WTC11 (cell line): Measurements from ENCODE around the gene ITPR2.

ENCODE experiments used
- CREM ChIP-seq: sonication (generic); formaldehyde crosslinking; IDR thresholded peaks from 2 replicates; pipeline ENCODE4 v1.8.1; 2022; ENCODE audit warnings: mild to moderate bottlenecking, missing genetic modification reagents, moderate library complexity
- EMX1 ChIP-seq: fragments of 250-450 bp; sonication (Bioruptor Pico); IDR thresholded peaks from 2 replicates; pipeline ENCODE4 v1.8.0; 2021; ENCODE audit warnings: mild to moderate bottlenecking
- NR1H2 ChIP-seq: sonication (generic); formaldehyde crosslinking; IDR thresholded peaks from 2 replicates; pipeline ENCODE4 v1.9.0; 2021; ENCODE audit warnings: mild to moderate bottlenecking, moderate library complexity, missing genetic modification reagents
- TEAD4 ChIP-seq: sonication (generic); formaldehyde crosslinking; IDR thresholded peaks from 2 replicates; pipeline ENCODE4 v1.8.0; 2022; ENCODE audit warnings: mild to moderate bottlenecking, missing genetic modification reagents
- ZNF121 ChIP-seq: sonication (generic); formaldehyde crosslinking; IDR thresholded peaks from 2 replicates; pipeline ENCODE4 v1.8.0; 2023; ENCODE audit warnings: missing genetic modification reagents
- ZNF219 ChIP-seq: sonication (generic); formaldehyde crosslinking; IDR thresholded peaks from 2 replicates; pipeline ENCODE4 v1.8.0; 2023; ENCODE audit warnings: missing genetic modification reagents, mild to moderate bottlenecking, borderline replicate concordance
- TF ChIP-seq, protein P1 (sequence below): fragments of 200-600 bp; IDR thresholded peaks from 2 replicates; pipeline ENCODE4 v1.8.0; 2022; ENCODE audit warnings: antibody characterized with exemption
- TF ChIP-seq, protein P2 (sequence below): sonication (generic); formaldehyde crosslinking; IDR thresholded peaks from 2 replicates; pipeline ENCODE4 v1.8.0; 2022; ENCODE audit warnings: mild to moderate bottlenecking, missing genetic modification reagents
- TF ChIP-seq, protein P3 (sequence below): fragments of 250-450 bp; sonication (Bioruptor Pico); IDR thresholded peaks from 2 replicates; pipeline ENCODE4 v2.1.2; 2022; ENCODE audit warnings: mild to moderate bottlenecking, moderate library complexity
- TF ChIP-seq, protein P4 (sequence below): sonication (generic); formaldehyde crosslinking; IDR thresholded peaks from 2 replicates; pipeline ENCODE4 v1.8.1; 2023; ENCODE audit warnings: mild to moderate bottlenecking, missing genetic modification reagents, moderate library complexity
- TF ChIP-seq, protein P5 (sequence below): sonication (generic); formaldehyde crosslinking; IDR thresholded peaks from 2 replicates; pipeline ENCODE4 v1.8.1; 2022; ENCODE audit warnings: low read depth, missing genetic modification reagents, borderline replicate concordance

DNA sequence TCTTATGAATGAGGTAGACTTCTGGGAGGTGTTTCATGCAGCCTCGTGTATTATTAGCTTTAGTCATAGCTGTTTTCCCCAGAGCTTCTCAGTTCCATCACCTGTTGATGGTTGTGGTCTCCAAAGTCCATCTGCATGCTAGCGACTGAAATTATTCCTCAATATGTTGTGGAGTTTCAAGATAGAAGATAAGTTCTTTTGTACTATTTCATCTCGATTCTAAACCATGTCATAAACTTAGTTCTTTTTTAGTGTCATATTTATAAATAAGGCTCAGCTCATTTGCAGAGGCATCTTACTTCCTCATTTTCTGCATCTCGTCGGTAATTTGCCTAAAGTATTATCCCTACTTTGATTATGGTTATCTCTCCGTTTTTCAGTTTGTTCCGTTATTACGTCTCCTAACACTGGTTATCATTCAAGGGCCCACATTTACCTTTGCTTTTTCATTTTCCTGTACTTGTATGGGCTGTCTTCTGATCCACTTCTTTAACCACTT is 119.1 kb downstream of the ITPR2 start:
- TF ChIP-seq, protein P1, sequence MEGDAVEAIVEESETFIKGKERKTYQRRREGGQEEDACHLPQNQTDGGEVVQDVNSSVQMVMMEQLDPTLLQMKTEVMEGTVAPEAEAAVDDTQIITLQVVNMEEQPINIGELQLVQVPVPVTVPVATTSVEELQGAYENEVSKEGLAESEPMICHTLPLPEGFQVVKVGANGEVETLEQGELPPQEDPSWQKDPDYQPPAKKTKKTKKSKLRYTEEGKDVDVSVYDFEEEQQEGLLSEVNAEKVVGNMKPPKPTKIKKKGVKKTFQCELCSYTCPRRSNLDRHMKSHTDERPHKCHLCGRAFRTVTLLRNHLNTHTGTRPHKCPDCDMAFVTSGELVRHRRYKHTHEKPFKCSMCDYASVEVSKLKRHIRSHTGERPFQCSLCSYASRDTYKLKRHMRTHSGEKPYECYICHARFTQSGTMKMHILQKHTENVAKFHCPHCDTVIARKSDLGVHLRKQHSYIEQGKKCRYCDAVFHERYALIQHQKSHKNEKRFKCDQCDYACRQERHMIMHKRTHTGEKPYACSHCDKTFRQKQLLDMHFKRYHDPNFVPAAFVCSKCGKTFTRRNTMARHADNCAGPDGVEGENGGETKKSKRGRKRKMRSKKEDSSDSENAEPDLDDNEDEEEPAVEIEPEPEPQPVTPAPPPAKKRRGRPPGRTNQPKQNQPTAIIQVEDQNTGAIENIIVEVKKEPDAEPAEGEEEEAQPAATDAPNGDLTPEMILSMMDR = no peak
- no peak for TF ChIP-seq CREM
- no peak for TF ChIP-seq ZNF121 (CRISPR knock-in tag)
- TF ChIP-seq TEAD4 (CRISPR knock-in tag) = no peak
- TF ChIP-seq ZNF219 (CRISPR knock-in tag) = no peak
- TF ChIP-seq, protein P2, sequence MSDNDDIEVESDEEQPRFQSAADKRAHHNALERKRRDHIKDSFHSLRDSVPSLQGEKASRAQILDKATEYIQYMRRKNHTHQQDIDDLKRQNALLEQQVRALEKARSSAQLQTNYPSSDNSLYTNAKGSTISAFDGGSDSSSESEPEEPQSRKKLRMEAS (CRISPR knock-in tag) = no peak
- no peak for TF ChIP-seq EMX1
- TF ChIP-seq NR1H2 (CRISPR knock-in tag) = no peak
- TF ChIP-seq, protein P3, sequence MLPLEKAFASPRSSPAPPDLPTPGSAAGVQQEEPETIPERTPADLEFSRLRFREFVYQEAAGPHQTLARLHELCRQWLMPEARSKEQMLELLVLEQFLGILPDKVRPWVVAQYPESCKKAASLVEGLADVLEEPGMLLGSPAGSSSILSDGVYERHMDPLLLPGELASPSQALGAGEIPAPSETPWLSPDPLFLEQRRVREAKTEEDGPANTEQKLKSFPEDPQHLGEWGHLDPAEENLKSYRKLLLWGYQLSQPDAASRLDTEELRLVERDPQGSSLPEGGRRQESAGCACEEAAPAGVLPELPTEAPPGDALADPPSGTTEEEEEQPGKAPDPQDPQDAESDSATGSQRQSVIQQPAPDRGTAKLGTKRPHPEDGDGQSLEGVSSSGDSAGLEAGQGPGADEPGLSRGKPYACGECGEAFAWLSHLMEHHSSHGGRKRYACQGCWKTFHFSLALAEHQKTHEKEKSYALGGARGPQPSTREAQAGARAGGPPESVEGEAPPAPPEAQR (CRISPR knock-in tag) = no peak
- TF ChIP-seq, protein P4, sequence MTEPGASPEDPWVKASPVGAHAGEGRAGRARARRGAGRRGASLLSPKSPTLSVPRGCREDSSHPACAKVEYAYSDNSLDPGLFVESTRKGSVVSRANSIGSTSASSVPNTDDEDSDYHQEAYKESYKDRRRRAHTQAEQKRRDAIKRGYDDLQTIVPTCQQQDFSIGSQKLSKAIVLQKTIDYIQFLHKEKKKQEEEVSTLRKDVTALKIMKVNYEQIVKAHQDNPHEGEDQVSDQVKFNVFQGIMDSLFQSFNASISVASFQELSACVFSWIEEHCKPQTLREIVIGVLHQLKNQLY (CRISPR knock-in tag) = no peak
- TF ChIP-seq, protein P5, sequence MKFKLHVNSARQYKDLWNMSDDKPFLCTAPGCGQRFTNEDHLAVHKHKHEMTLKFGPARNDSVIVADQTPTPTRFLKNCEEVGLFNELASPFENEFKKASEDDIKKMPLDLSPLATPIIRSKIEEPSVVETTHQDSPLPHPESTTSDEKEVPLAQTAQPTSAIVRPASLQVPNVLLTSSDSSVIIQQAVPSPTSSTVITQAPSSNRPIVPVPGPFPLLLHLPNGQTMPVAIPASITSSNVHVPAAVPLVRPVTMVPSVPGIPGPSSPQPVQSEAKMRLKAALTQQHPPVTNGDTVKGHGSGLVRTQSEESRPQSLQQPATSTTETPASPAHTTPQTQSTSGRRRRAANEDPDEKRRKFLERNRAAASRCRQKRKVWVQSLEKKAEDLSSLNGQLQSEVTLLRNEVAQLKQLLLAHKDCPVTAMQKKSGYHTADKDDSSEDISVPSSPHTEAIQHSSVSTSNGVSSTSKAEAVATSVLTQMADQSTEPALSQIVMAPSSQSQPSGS (CRISPR knock-in tag) = no peak
